GM23338 (cell line): ENCODE data around the gene PTH1R.

ENCODE experiments used
- EZH2 ChIP-seq: fragments of 200-600 bp; sonication (generic); IDR thresholded peaks from one replicate; pipeline ENCODE4 v1.8.0; 2017; ENCODE audit warnings: antibody characterized with exemption, mild to moderate bottlenecking, low read depth; ENCODE audit not compliant: unreplicated experiment
- JUNB ChIP-seq: IDR thresholded peaks from one replicate; pipeline ENCODE4 v1.6.1; 2016; ENCODE audit warnings: antibody characterized with exemption; ENCODE audit not compliant: unreplicated experiment
- POLR2AphosphoS5 ChIP-seq: IDR thresholded peaks from 2 replicates; pipeline ENCODE4 v1.6.1; 2016; ENCODE audit warnings: antibody characterized with exemption, low read depth
- TF ChIP-seq, protein P1 (sequence below), 2 experiments: fragments of 200-600 bp in 1 of 2; sonication (generic) in 1 of 2; conservative IDR thresholded peaks; 2 replicates each; pipeline versions ENCODE4 v1.5.1 to v1.6.1; 2016 to 2017; ENCODE audit warnings: antibody characterized with exemption in 2 of 2, low read depth in 2 of 2, mild to moderate bottlenecking in 2 of 2, moderate library complexity in 1 of 2
- TF ChIP-seq, protein P2 (sequence below): IDR thresholded peaks from one replicate; pipeline ENCODE4 v1.6.1; 2018; ENCODE audit warnings: antibody characterized with exemption; ENCODE audit not compliant: unreplicated experiment
- TF ChIP-seq, protein P3 (sequence below): fragments of 250-450 bp; sonication (Bioruptor Pico); IDR thresholded peaks from 2 replicates; pipeline ENCODE4 v1.5.0; 2020; ENCODE audit warnings: mild to moderate bottlenecking, moderate library complexity

DNA sequence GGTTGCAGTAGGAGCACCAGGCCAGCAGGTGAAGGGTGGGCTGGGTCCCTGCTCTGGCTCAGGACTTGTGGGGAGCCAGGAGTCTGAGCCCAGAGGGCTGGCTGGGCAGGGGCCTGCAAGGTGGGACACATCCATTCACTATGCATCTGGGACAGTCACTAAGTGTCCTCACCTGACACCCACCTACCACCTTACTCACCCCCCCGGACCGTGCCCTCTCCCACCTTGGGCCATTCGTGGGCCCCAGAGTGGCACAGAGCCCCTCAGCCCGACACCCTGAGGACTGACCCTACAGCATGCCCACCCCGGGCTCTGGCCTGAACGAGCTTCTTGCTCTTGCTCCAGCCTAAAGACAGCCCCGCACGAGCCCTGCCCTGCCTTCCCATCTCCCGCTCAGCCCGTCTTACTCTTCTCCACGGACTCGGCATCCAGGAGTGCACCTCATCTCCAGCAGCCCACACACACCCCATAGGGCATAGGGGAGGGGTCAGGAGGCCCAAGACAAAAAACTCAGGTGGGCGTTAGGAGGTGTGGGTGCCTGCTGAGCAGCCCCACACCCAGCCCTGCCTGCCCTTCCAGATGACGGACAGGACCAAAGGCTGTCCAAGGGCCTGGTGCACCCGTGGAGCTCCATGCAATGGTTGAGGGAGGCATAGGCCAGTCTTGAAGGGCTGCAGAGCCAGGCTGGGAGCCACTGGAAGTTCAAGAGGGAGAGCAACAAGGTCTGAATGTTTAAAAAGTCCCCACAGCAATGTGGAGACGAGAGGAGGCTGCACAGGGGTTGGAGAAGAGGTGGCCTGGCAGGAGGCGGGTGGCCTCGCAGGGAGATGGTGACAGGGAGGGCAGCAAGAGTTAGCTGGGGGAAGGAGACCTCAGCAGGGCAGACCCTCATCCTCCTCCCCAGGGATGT is 27.0 kb downstream of the PTH1R start:
- TF ChIP-seq, protein P1, sequence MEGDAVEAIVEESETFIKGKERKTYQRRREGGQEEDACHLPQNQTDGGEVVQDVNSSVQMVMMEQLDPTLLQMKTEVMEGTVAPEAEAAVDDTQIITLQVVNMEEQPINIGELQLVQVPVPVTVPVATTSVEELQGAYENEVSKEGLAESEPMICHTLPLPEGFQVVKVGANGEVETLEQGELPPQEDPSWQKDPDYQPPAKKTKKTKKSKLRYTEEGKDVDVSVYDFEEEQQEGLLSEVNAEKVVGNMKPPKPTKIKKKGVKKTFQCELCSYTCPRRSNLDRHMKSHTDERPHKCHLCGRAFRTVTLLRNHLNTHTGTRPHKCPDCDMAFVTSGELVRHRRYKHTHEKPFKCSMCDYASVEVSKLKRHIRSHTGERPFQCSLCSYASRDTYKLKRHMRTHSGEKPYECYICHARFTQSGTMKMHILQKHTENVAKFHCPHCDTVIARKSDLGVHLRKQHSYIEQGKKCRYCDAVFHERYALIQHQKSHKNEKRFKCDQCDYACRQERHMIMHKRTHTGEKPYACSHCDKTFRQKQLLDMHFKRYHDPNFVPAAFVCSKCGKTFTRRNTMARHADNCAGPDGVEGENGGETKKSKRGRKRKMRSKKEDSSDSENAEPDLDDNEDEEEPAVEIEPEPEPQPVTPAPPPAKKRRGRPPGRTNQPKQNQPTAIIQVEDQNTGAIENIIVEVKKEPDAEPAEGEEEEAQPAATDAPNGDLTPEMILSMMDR (conservative IDR thresholded peaks at IDR 0.05; ENCODE audit: low read depth in 2 of 2) = no peak
- TF ChIP-seq EZH2 (no peak), POLR2AphosphoS5 (no peak), JUNB (no peak)
- TF ChIP-seq, protein P2, sequence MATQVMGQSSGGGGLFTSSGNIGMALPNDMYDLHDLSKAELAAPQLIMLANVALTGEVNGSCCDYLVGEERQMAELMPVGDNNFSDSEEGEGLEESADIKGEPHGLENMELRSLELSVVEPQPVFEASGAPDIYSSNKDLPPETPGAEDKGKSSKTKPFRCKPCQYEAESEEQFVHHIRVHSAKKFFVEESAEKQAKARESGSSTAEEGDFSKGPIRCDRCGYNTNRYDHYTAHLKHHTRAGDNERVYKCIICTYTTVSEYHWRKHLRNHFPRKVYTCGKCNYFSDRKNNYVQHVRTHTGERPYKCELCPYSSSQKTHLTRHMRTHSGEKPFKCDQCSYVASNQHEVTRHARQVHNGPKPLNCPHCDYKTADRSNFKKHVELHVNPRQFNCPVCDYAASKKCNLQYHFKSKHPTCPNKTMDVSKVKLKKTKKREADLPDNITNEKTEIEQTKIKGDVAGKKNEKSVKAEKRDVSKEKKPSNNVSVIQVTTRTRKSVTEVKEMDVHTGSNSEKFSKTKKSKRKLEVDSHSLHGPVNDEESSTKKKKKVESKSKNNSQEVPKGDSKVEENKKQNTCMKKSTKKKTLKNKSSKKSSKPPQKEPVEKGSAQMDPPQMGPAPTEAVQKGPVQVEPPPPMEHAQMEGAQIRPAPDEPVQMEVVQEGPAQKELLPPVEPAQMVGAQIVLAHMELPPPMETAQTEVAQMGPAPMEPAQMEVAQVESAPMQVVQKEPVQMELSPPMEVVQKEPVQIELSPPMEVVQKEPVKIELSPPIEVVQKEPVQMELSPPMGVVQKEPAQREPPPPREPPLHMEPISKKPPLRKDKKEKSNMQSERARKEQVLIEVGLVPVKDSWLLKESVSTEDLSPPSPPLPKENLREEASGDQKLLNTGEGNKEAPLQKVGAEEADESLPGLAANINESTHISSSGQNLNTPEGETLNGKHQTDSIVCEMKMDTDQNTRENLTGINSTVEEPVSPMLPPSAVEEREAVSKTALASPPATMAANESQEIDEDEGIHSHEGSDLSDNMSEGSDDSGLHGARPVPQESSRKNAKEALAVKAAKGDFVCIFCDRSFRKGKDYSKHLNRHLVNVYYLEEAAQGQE = no peak
- TF ChIP-seq, protein P3, sequence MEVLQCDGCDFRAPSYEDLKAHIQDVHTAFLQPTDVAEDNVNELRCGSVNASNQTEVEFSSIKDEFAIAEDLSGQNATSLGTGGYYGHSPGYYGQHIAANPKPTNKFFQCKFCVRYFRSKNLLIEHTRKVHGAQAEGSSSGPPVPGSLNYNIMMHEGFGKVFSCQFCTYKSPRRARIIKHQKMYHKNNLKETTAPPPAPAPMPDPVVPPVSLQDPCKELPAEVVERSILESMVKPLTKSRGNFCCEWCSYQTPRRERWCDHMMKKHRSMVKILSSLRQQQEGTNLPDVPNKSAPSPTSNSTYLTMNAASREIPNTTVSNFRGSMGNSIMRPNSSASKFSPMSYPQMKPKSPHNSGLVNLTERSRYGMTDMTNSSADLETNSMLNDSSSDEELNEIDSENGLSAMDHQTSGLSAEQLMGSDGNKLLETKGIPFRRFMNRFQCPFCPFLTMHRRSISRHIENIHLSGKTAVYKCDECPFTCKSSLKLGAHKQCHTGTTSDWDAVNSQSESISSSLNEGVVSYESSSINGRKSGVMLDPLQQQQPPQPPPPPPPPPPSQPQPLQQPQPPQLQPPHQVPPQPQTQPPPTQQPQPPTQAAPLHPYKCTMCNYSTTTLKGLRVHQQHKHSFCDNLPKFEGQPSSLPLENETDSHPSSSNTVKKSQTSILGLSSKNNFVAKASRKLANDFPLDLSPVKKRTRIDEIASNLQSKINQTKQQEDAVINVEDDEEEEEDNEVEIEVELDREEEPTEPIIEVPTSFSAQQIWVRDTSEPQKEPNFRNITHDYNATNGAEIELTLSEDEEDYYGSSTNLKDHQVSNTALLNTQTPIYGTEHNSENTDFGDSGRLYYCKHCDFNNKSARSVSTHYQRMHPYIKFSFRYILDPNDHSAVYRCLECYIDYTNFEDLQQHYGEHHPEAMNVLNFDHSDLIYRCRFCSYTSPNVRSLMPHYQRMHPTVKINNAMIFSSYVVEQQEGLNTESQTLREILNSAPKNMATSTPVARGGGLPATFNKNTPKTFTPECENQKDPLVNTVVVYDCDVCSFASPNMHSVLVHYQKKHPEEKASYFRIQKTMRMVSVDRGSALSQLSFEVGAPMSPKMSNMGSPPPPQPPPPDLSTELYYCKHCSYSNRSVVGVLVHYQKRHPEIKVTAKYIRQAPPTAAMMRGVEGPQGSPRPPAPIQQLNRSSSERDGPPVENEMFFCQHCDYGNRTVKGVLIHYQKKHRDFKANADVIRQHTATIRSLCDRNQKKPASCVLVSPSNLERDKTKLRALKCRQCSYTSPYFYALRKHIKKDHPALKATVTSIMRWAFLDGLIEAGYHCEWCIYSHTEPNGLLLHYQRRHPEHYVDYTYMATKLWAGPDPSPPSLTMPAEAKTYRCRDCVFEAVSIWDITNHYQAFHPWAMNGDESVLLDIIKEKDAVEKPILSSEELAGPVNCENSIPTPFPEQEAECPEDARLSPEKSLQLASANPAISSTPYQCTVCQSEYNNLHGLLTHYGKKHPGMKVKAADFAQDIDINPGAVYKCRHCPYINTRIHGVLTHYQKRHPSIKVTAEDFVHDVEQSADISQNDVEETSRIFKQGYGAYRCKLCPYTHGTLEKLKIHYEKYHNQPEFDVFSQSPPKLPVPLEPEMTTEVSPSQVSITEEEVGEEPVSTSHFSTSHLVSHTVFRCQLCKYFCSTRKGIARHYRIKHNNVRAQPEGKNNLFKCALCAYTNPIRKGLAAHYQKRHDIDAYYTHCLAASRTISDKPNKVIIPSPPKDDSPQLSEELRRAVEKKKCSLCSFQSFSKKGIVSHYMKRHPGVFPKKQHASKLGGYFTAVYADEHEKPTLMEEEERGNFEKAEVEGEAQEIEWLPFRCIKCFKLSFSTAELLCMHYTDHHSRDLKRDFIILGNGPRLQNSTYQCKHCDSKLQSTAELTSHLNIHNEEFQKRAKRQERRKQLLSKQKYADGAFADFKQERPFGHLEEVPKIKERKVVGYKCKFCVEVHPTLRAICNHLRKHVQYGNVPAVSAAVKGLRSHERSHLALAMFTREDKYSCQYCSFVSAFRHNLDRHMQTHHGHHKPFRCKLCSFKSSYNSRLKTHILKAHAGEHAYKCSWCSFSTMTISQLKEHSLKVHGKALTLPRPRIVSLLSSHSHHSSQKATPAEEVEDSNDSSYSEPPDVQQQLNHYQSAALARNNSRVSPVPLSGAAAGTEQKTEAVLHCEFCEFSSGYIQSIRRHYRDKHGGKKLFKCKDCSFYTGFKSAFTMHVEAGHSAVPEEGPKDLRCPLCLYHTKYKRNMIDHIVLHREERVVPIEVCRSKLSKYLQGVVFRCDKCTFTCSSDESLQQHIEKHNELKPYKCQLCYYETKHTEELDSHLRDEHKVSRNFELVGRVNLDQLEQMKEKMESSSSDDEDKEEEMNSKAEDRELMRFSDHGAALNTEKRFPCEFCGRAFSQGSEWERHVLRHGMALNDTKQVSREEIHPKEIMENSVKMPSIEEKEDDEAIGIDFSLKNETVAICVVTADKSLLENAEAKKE = no peak
